Measurements from ENCODE around the gene GPR141. TPM values are rescaled to one million over a fixed set of nuclear protein-coding genes. Genes with fewer than 3 reads are reported as not detected.

Gene GPR141
- total RNA-seq, 1 experiment from 2014 or later = not detected

- H3K36me3 Mint-ChIP-seq (ENCODE audit: insufficient read depth, unreplicated experiment) = no peaks in the 10 kb centered on the region
- POLR2A ChIA-PET = interaction anchor here (0.7 kb wide), 1 partner anchor 16 kb away, joined by 3 read pairs; no protein-coding TSS in a partner anchor
Observed at GRCh38 chr7:37669818-37670217, 13.7 kb upstream of the GPR141 start.

GRCh38 chr7:37670436-37670835 lies 13.1 kb upstream of the GPR141 start:
- BruUV-seq (replicated peaks) = no TSS peak
- CTCF ChIA-PET = no interaction called here
- no peak overlapping the region for H3K4me3 Mint-ChIP-seq (ENCODE audit: unreplicated experiment)

More at GRCh38 chr7:37669818-37670217, 13.7 kb upstream of the GPR141 start:
- Histone ChIP-seq H3K36me3 (ENCODE audit: control insufficient read depth, insufficient read depth, low read length) (no peaks in the 10 kb centered on the region), H3K4me1 (peaks cover 13% of the 10 kb centered on the region; the same call in 1 of the 2 replicates), H3K27me3 (replicated peaks; ENCODE audit: control insufficient read depth, insufficient read depth, low read length) (no peaks in the 10 kb centered on the region), H3K9me3 (no peaks in the 10 kb centered on the region), H3K4me3 (ENCODE audit: low read depth, low read length) (no peak overlapping the region)
- no peaks in the 10 kb centered on the region for H3K9me3 Mint-ChIP-seq (ENCODE audit: unreplicated experiment)
- no peak for DNase-seq
- BruUV-seq (replicated peaks) = no TSS peak
- intact Hi-C loops (cut with micrococcal nuclease; ENCODE audit: unreplicated experiment) = no loop called here
- H3K4me3 Mint-ChIP-seq (ENCODE audit: unreplicated experiment) = no peak overlapping the region
- H3K4me1 Mint-ChIP-seq (ENCODE audit: low read depth, unreplicated experiment) = peaks cover 6% of the 10 kb centered on the region
- no peaks in the 10 kb centered on the region for H3K27me3 Mint-ChIP-seq (ENCODE audit: insufficient read depth, unreplicated experiment)
- CTCF ChIA-PET = no interaction called here
- H3K27ac Mint-ChIP-seq (ENCODE audit: unreplicated experiment) = no peak overlapping the region
- TF ChIP-seq CTCF (IDR thresholded peaks at IDR 0.05; ENCODE audit: insufficient read depth in 1 of 2, low read depth in 1 of 2, low read length in 1 of 2, severe bottlenecking in 1 of 2, unreplicated experiment in 1 of 2) = no peak

GRCh38 chr7:37671876-37672275 lies 11.7 kb upstream of the GPR141 start:
- BruUV-seq (replicated peaks) = no TSS peak
- H3K4me3 Mint-ChIP-seq (ENCODE audit: unreplicated experiment) = no peak overlapping the region
- Histone ChIP-seq H3K4me1 (no peaks in the 10 kb centered on the region), H3K9me3 (no peaks in the 10 kb centered on the region), H3K36me3 (ENCODE audit: control insufficient read depth, insufficient read depth, low read length) (no peaks in the 10 kb centered on the region), H3K4me3 (ENCODE audit: low read depth, low read length) (no peak overlapping the region), H3K27me3 (replicated peaks; ENCODE audit: control insufficient read depth, insufficient read depth, low read length) (no peaks in the 10 kb centered on the region)
- DNase-seq = no peak
- H3K36me3 Mint-ChIP-seq (ENCODE audit: insufficient read depth, unreplicated experiment) = no peaks in the 10 kb centered on the region
- peaks cover 3% of the 10 kb centered on the region for H3K27me3 Mint-ChIP-seq (ENCODE audit: insufficient read depth, unreplicated experiment)
- ChIA-PET POLR2A (no interaction called here), CTCF (no interaction called here)
- no peaks in the 10 kb centered on the region for H3K4me1 Mint-ChIP-seq (ENCODE audit: low read depth, unreplicated experiment)
- H3K27ac Mint-ChIP-seq (ENCODE audit: unreplicated experiment) = no peak overlapping the region
- no peak for TF ChIP-seq CTCF (IDR thresholded peaks at IDR 0.05; ENCODE audit: insufficient read depth in 1 of 2, low read depth in 1 of 2, low read length in 1 of 2, severe bottlenecking in 1 of 2, unreplicated experiment in 1 of 2)
- no peaks in the 10 kb centered on the region for H3K9me3 Mint-ChIP-seq (ENCODE audit: unreplicated experiment)
- intact Hi-C loops (cut with micrococcal nuclease; ENCODE audit: unreplicated experiment) = no loop called here

More at GRCh38 chr7:37670436-37670835, 13.1 kb upstream of the GPR141 start:
- POLR2A ChIA-PET = no interaction called here
- no peak for DNase-seq
- intact Hi-C loops (cut with micrococcal nuclease; ENCODE audit: unreplicated experiment) = no loop called here
- Mint-ChIP-seq H3K27me3 (ENCODE audit: insufficient read depth, unreplicated experiment) (peaks cover 2% of the 10 kb centered on the region), H3K36me3 (ENCODE audit: insufficient read depth, unreplicated experiment) (no peaks in the 10 kb centered on the region), H3K9me3 (ENCODE audit: unreplicated experiment) (no peaks in the 10 kb centered on the region), H3K4me1 (ENCODE audit: low read depth, unreplicated experiment) (peaks cover 6% of the 10 kb centered on the region), H3K27ac (ENCODE audit: unreplicated experiment) (no peak overlapping the region)
- Histone ChIP-seq H3K27me3 (replicated peaks; ENCODE audit: control insufficient read depth, insufficient read depth, low read length) (no peaks in the 10 kb centered on the region), H3K4me1 (peaks cover 10% of the 10 kb centered on the region; the same call in 1 of the 2 replicates), H3K9me3 (no peaks in the 10 kb centered on the region), H3K4me3 (ENCODE audit: low read depth, low read length) (no peak overlapping the region), H3K36me3 (ENCODE audit: control insufficient read depth, insufficient read depth, low read length) (no peaks in the 10 kb centered on the region)
- TF ChIP-seq CTCF (IDR thresholded peaks at IDR 0.05; ENCODE audit: insufficient read depth in 1 of 2, low read depth in 1 of 2, low read length in 1 of 2, severe bottlenecking in 1 of 2, unreplicated experiment in 1 of 2) = no peak
